KBM-7 (cell line): ENCODE measurements around the gene UBE2A.
A peak's percentile ranks its signal among the peaks of the same experiment; 100 is the strongest.

Experiments
- DNase-seq: peaks from one replicate; pipeline ENCODE4 v3.0.0-alpha.2; 2015
- in situ Hi-C: fragments of 300-500 bp; cut with MboI; formaldehyde crosslinking; loops from 2 replicates; pipeline ENCODE4 v1.14.3; 2020; ENCODE audit warnings: low sequenced_read_pairs, low pct_unique_long_range_greater_than_20kb, mixed read lengths

The UBE2A gene

DNA sequence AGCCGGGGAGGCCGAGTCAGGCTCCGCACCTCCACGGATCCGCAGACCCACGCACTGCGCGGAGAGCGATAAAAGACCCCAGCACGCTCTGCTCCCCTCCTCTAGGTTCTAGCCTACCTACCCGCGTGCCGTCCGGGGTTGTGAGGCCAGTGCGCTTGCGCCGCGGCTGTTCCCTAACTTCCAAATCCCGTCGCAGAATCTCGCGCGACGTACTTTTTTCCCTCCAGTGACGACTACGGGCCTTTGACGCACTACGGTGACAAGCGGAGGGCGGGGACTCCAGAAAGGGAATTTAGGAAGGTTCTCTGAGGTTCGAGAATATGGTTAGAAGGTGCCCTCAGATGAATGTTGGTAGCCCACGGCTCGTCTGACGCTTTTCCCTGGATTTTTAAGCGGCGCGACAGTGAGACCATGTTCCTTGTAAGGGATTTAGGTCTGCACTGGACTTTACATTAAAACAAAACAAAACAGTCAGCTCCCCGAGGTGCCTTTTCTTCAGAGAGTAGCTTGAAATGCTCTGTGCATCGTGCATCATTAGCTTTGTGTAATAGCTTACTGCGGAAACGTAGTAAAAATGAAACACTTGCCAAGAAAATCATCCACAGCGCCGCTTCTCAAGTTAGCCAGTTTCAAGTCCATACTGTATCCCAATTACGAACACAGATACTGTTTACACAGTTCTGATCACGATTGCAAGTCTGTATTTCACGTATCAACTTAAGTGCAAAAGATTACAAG lies 32.1 kb downstream of the UBE2A start, which contains the start of gene NKRF:
NKRF (minus strand) TSS at position 145 of the 738 bp plus-strand sequence.
- DNase-seq: peak; percentile 96
- in situ Hi-C loops: no loop called here

- in situ Hi-C loops: no loop called here
- DNase-seq: no peak
These were observed 32.6 kb downstream of the UBE2A start for GRCh38 chrX:119607018-119607389.

DNA sequence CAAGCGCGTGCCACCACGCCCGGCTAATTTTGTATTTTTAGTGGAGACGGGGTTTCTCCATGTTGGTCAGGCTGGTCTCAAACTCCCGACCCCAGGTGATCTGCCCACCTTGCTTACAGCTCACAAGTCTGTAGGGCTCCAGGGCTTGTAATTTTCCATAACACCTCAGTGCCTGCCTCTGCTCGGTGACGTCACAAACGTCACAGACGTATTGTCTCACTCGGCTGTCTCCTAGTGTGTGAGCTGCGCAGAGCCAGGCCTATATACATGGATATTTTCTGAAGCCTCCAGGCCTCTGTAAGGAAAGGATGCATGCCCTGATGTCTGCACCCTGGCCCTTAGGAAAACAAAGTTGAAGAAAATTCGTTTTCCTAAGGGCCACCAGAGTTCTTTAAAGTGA lies 40.4 kb downstream of the UBE2A start:
- DNase-seq: no peak
- in situ Hi-C loops: no loop called here

DNA sequence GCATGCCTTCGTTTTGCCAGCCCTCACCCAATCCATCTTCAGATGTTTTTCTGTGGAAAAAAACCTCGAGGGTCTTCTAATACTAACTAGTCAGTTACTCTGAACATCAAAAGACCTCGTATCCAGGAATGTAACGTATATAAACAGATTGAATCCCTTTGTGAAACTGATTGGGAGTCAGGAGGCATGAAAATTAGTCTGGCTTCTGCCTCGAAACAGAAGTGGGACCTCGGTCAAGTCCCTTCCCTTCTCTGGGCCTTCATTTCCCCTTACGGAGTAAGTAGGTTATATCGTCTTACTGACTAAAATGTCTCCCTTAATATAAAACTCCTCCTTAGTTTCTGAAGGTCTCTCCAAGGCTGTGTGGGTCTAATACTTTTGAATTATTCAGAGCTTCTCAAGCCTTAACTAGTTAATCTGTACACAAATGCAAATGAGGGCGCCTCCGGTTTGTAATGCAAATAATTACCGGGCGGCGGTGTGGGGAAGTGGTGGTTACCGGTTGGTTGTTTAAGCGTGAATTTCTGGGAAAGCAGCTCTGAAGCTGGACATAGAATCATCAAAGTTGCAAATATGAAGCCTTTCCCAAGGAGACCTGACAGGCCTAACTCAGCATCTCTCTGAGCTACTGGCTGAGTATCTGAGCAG lies 43.3 kb downstream of the UBE2A start:
- DNase-seq: peak; percentile 78
- in situ Hi-C loops: no loop called here

GRCh38 chrX:119618439-119618838 lies 44.1 kb downstream of the UBE2A start:
- in situ Hi-C loops: no loop called here

GRCh38 chrX:119622356-119623232 lies 48.2 kb downstream of the UBE2A start:
- no peak for DNase-seq
- in situ Hi-C loops: no loop called here

More at GRCh38 chrX:119618439-119618838, 44.1 kb downstream of the UBE2A start:
- DNase-seq: peak; percentile 78

DNA sequence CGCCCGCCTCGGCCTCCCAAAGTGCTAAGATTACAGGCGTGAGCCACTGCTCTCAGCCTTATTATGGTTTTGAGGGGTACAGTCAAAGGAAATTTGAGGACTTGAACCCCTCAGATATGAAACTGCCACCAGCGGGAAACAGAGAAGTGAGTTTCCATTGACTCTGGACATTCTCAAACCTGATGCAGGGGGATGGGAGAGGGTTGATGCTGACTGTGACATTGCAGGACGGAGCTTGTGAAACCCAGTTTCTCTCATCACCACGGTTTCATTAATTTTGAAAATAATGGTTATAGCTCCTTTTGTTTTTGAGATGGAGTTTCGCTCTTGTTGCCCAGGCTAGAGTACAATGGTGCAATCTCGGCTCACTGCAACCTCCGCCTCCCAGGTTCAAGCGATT lies 50.1 kb downstream of the UBE2A start:
- in situ Hi-C loops: no loop called here
- DNase-seq: no peak

- no peak for DNase-seq
- in situ Hi-C loops: no loop called here
These were observed 50.7 kb downstream of the UBE2A start for GRCh38 chrX:119624951-119625668.

DNA sequence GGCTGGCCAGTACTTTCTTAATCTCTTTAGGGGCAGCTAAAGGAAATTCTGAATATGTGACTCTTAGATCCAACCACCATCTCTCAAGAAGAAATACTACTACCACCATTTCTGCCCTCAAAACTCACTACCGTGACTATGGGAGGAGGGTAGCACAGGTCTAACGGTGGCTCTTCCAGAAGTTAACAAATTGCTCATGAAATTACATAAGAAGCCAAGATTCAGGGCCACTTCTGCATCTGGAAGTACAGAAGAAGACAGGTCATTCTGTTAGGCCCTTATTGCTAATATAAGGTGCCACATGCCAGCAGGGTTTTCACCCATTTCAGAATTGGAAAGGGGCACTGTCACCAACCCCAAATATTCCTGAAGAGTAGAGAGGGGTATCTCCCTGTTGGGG lies 51.5 kb downstream of the UBE2A start:
- in situ Hi-C loops: no loop called here
- DNase-seq: no peak
